Measurements from ENCODE around the gene KRT6A.

KRT6A gene

GRCh38 chr12:52464897-52465296 lies 28.2 kb downstream of the KRT6A start:
- TF ChIP-seq CREB1 (IDR thresholded peaks at IDR 0.05; ENCODE audit: low read depth) (no peak), RAD21 (IDR thresholded peaks at IDR 0.05; ENCODE audit: low read depth) (no peak), FOXM1 (IDR thresholded peaks at IDR 0.05; ENCODE audit: borderline replicate concordance, low read depth) (no peak)

GRCh38 chr12:52461693-52462092 lies 31.4 kb downstream of the KRT6A start:
- no peak for TF ChIP-seq MAX (IDR thresholded peaks at IDR 0.05)
- no peak for TF ChIP-seq FOXM1 (IDR thresholded peaks at IDR 0.05; ENCODE audit: borderline replicate concordance, low read depth)
- TF ChIP-seq NFIC (IDR thresholded peaks at IDR 0.05): 0 out of 2 replicates have a peak, but pooled peaks have one; percentile 16
- TF ChIP-seq TEAD4 (IDR thresholded peaks at IDR 0.05): no peak

GRCh38 chr12:52458861-52459260 lies 34.2 kb downstream of the KRT6A start:
- TF ChIP-seq REST (IDR thresholded peaks at IDR 0.05; ENCODE audit: low read depth) (no peak), EGR1 (IDR thresholded peaks at IDR 0.05) (no peak), RAD21 (IDR thresholded peaks at IDR 0.05; ENCODE audit: low read depth) (no peak), FOXM1 (IDR thresholded peaks at IDR 0.05; ENCODE audit: borderline replicate concordance, low read depth) (no peak), CREB1 (IDR thresholded peaks at IDR 0.05; ENCODE audit: low read depth) (no peak), NFIC (IDR thresholded peaks at IDR 0.05) (no peak), USF1 (IDR thresholded peaks at IDR 0.05) (no peak), EP300 (IDR thresholded peaks at IDR 0.05; ENCODE audit: borderline replicate concordance) (no peak), YY1 (IDR thresholded peaks at IDR 0.05; ENCODE audit: low read depth) (no peak), ZBTB7A (IDR thresholded peaks at IDR 0.05; ENCODE audit: low read depth) (no peak), TEAD4 (IDR thresholded peaks at IDR 0.05) (no peak)

GRCh38 chr12:52455821-52456220 lies 37.2 kb downstream of the KRT6A start:
- no peak for TF ChIP-seq FOXM1 (IDR thresholded peaks at IDR 0.05; ENCODE audit: borderline replicate concordance, low read depth)
- peak; percentile 81 for TF ChIP-seq CEBPB (IDR thresholded peaks at IDR 0.05)

- TF ChIP-seq EGR1 (IDR thresholded peaks at IDR 0.05) (no peak), TAF1 (IDR thresholded peaks at IDR 0.05; ENCODE audit: low read depth) (no peak), YY1 (IDR thresholded peaks at IDR 0.05; ENCODE audit: low read depth) (no peak), TCF12 (IDR thresholded peaks at IDR 0.05; ENCODE audit: low read depth) (no peak), USF1 (IDR thresholded peaks at IDR 0.05) (no peak), FOXM1 (IDR thresholded peaks at IDR 0.05; ENCODE audit: borderline replicate concordance, low read depth) (no peak), CREB1 (IDR thresholded peaks at IDR 0.05; ENCODE audit: low read depth) (no peak), REST (IDR thresholded peaks at IDR 0.05; ENCODE audit: low read depth) (no peak), MAX (IDR thresholded peaks at IDR 0.05) (no peak), NFIC (IDR thresholded peaks at IDR 0.05) (no peak)
Measured at GRCh38 chr12:52454411-52455201, 38.5 kb downstream of the KRT6A start.

- TF ChIP-seq CEBPB (IDR thresholded peaks at IDR 0.05): no peak
- no peak for TF ChIP-seq TEAD4 (IDR thresholded peaks at IDR 0.05)
- TF ChIP-seq USF1 (IDR thresholded peaks at IDR 0.05): no peak
- TF ChIP-seq TCF12 (IDR thresholded peaks at IDR 0.05; ENCODE audit: low read depth): no peak
Measured at GRCh38 chr12:52452101-52452500, 41.0 kb downstream of the KRT6A start, which contains the start of gene KRT6B. Gene KRT6B (minus strand): TSS chr12:52452146. CDS start chr12:52452078, 68 bp downstream.
